ENCODE measurements around the gene KIF2C. TPM values are rescaled to one million over a fixed set of nuclear protein-coding genes. Genes with fewer than 3 reads are reported as not detected.

KIF2C gene
- total RNA-seq, 4 donors from 2014 or later: 0.64 to 15.1 TPM; not detected in 2

- no peak for DNase-seq
- Histone ChIP-seq H3K36me3 (no peaks in the 10 kb centered on the region), H3K27ac (no peak overlapping the region), H3K9me3 (no peaks in the 10 kb centered on the region), H3K27me3 (no peaks in the 10 kb centered on the region), H3K4me3 (no peak overlapping the region), H3K4me1 (no peaks in the 10 kb centered on the region)
- TF ChIP-seq POLR2A (IDR thresholded peaks at IDR 0.05) (no peak), CTCF (IDR thresholded peaks at IDR 0.05) (no peak)
- intact Hi-C loops (cut with DNase I; ENCODE audit: low total_unique reads): no loop called here
Measured at GRCh38 chr1:44719318-44719717, 20.3 kb upstream of the KIF2C start.

- no peak for DNase-seq
- TF ChIP-seq CTCF (IDR thresholded peaks at IDR 0.05) (no peak), POLR2A (IDR thresholded peaks at IDR 0.05) (no peak)
- intact Hi-C loops (cut with DNase I; ENCODE audit: low total_unique reads): loop anchor here (10.0 kb wide), 1 partner anchor 125 kb away; the partner anchor contains the start of gene PTCH2
Measured at GRCh38 chr1:44720281-44720680, 19.4 kb upstream of the KIF2C start.

GRCh38 chr1:44721485-44722361, 17.9 kb upstream of the KIF2C start:
- peak; percentile 48 to 65 for DNase-seq

More at GRCh38 chr1:44720281-44720680, 19.4 kb upstream of the KIF2C start:
- H3K36me3 ChIP-seq: no peaks in the 10 kb centered on the region
- peak overlapping the region in 1 of 2 donors; percentile 67 for H3K27ac ChIP-seq
- no peaks in the 10 kb centered on the region for H3K9me3 ChIP-seq
- no peaks in the 10 kb centered on the region for H3K4me1 ChIP-seq
- H3K4me3 ChIP-seq: no peak overlapping the region
- no peaks in the 10 kb centered on the region for H3K27me3 ChIP-seq

GRCh38 chr1:44723064-44723463, 16.6 kb upstream of the KIF2C start:
- TF ChIP-seq POLR2A (IDR thresholded peaks at IDR 0.05): no peak
- TF ChIP-seq CTCF (IDR thresholded peaks at IDR 0.05): no peak
- intact Hi-C loops (cut with DNase I; ENCODE audit: low total_unique reads): loop anchor here (10.0 kb wide), 1 partner anchor 122 kb away; the partner anchor contains the start of gene PTCH2

More at GRCh38 chr1:44721485-44722361, 17.9 kb upstream of the KIF2C start:
- intact Hi-C loops (cut with DNase I; ENCODE audit: low total_unique reads): loop anchor here (10.0 kb wide), 1 partner anchor 123 kb away; the partner anchor contains the start of gene PTCH2
- no peaks in the 10 kb centered on the region for H3K9me3 ChIP-seq
- TF ChIP-seq POLR2A (IDR thresholded peaks at IDR 0.05): peak in 1 of 2 donors; percentile 48
- no peak for TF ChIP-seq CTCF (IDR thresholded peaks at IDR 0.05)
- peak overlapping the region; percentile 26 to 67 for H3K27ac ChIP-seq
- no peaks in the 10 kb centered on the region for H3K36me3 ChIP-seq
- no peaks in the 10 kb centered on the region for H3K4me1 ChIP-seq
- H3K27me3 ChIP-seq: no peaks in the 10 kb centered on the region
- no peak overlapping the region for H3K4me3 ChIP-seq

More at GRCh38 chr1:44723064-44723463, 16.6 kb upstream of the KIF2C start:
- Histone ChIP-seq H3K9me3 (no peaks in the 10 kb centered on the region), H3K27ac (no peak overlapping the region), H3K36me3 (no peaks in the 10 kb centered on the region), H3K4me1 (no peaks in the 10 kb centered on the region), H3K27me3 (no peaks in the 10 kb centered on the region), H3K4me3 (no peak overlapping the region)
- DNase-seq: no peak

All from uterus (tissue), 4 donors.